ENCODE results near the gene SMG1. TPM values are rescaled to one million over a fixed set of nuclear protein-coding genes. Genes with fewer than 3 reads are reported as not detected.

Gene SMG1
- total RNA-seq, 2 donors from 2014 or later = 165 to 171 TPM

DNA sequence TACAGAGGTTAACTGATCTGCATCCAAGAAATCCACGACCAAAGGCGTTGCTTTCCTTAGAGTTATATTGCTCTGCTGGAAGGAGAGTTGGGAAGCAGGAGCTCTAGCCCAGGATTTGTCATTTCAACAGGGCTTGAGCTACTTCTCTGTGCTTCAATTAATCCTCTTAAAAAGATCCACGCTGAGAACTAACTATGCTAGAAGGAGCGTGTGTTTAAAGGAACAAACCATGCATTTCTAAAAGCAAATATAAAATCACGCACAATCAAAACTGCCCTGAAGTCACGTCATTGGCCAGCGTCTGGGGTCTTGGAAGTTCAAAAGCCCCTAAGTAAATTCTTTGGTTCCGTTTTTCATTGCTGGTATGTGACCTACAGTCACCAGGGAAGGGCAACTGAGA lies 125.9 kb downstream of the SMG1 start:
- DNase-seq = no peak
- Mint-ChIP-seq H3K4me1 (ENCODE audit: low read depth) (peaks cover 81% of the 10 kb centered on the region), H3K4me3 (peak overlapping the region; percentile 96 to 98), H3K9me3 (no peaks in the 10 kb centered on the region), H3K27ac (peak overlapping the region; percentile 96), H3K27me3 (ENCODE audit: low read depth) (no peaks in the 10 kb centered on the region), H3K36me3 (ENCODE audit: insufficient read depth in 2 of 2) (peaks cover 9 to 30% of the 10 kb centered on the region in 2 donors)
- ATAC-seq (replicated peaks in 1 of 2) = no peak

DNA sequence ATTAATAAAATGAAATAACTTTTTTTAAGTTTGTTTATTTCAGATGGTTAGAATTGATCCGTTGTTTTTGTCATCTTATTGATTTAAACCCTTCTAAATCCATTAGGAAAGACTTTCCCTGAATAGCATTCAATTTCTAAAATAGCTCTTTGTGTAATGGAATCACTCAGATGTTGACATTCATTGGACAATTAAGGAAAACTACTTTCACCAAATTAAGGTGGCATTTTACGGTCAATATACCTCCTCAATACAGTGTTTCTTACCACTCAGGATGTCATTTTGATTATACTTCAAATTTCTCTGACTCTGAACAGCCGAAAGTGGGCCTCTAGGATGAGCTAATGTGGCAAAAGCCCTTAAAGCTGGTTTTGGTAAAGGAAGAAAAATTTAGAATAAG lies 126.7 kb downstream of the SMG1 start:
- Mint-ChIP-seq H3K4me3 (peak overlapping the region; percentile 96 to 98), H3K36me3 (ENCODE audit: insufficient read depth in 2 of 2) (peaks cover 9 to 33% of the 10 kb centered on the region in 2 donors), H3K27ac (peak overlapping the region; percentile 65), H3K27me3 (ENCODE audit: low read depth) (no peaks in the 10 kb centered on the region), H3K9me3 (no peaks in the 10 kb centered on the region), H3K4me1 (ENCODE audit: low read depth) (peaks cover 75% of the 10 kb centered on the region)
- DNase-seq (no peak), ATAC-seq (replicated peaks in 1 of 2) (no peak)

- H3K27me3 Mint-ChIP-seq (ENCODE audit: low read depth) = no peaks in the 10 kb centered on the region
- H3K4me1 Mint-ChIP-seq (ENCODE audit: low read depth) = peaks cover 62% of the 10 kb centered on the region
- peaks cover 12 to 38% of the 10 kb centered on the region in 2 donors for H3K36me3 Mint-ChIP-seq (ENCODE audit: insufficient read depth in 2 of 2)
- H3K4me3 Mint-ChIP-seq = no peak overlapping the region
- no peak overlapping the region for H3K27ac Mint-ChIP-seq
- no peak for DNase-seq
- H3K9me3 Mint-ChIP-seq = no peaks in the 10 kb centered on the region
- ATAC-seq (replicated peaks in 1 of 2) = no peak
Observed at GRCh38 chr16:18797746-18798145, 128.5 kb downstream of the SMG1 start.

- H3K9me3 Mint-ChIP-seq = no peaks in the 10 kb centered on the region
- no peak for ATAC-seq (replicated peaks in 1 of 2)
- H3K4me1 Mint-ChIP-seq (ENCODE audit: low read depth) = peaks cover 57% of the 10 kb centered on the region
- no peak for DNase-seq
- H3K4me3 Mint-ChIP-seq = no peak overlapping the region
- no peaks in the 10 kb centered on the region for H3K27me3 Mint-ChIP-seq (ENCODE audit: low read depth)
- peak overlapping the region; percentile 38 for H3K27ac Mint-ChIP-seq
- H3K36me3 Mint-ChIP-seq (ENCODE audit: insufficient read depth in 2 of 2) = peaks cover 11 to 47% of the 10 kb centered on the region in 2 donors
Observed at GRCh38 chr16:18796377-18796776, 129.8 kb downstream of the SMG1 start.

- H3K4me3 Mint-ChIP-seq = no peak overlapping the region
- no peak for DNase-seq
- no peaks in the 10 kb centered on the region for H3K27me3 Mint-ChIP-seq (ENCODE audit: low read depth)
- peaks cover 28 to 57% of the 10 kb centered on the region in 2 donors for H3K36me3 Mint-ChIP-seq (ENCODE audit: insufficient read depth in 2 of 2)
- ATAC-seq (replicated peaks in 1 of 2) = no peak
- peaks cover 58% of the 10 kb centered on the region for H3K4me1 Mint-ChIP-seq (ENCODE audit: low read depth)
- H3K9me3 Mint-ChIP-seq = no peaks in the 10 kb centered on the region
- peak overlapping the region; percentile 72 for H3K27ac Mint-ChIP-seq
Observed at GRCh38 chr16:18792836-18793433, 133.3 kb downstream of the SMG1 start.

DNA sequence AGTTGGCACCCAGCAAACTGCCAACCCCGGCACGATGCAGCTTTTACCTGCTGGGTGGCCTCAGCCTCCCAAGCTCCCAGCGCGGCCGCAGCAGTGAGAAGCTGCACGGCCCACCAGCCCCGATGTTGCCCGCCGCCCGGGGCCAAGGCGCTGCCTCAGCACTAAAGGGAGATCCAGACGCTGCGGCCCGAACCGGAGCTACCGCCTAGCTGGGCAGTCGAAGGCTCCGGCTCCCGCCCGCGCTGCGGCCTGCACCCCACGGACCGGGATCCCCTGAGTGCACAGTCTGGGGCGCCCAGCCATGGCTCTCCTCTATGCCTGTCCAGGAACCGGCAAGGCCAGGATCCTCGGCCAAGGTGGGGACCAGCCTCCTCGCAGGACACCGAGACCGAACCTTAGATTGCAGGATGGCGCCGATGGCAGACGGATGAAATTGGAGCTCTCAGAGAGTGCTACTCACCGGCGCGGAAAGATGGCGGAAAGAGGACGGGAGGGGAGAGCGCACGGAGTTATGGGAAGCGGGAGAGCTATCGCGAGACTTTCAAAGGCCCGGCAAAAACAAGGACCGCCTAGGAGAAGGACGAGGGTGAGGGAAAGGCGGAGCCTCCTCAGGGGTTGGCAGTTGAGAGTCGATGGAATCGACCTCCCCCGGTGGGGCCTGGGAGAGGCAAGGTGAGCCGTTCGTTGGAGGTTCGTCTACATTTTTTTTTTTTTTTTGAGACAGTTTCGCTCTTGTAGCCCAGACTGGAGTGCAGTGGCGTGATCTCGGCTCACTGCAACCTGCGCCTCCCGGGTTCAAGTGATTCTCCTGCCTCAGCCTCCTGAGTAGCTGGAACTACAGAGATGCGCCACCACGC lies 136.1 kb downstream of the SMG1 start, which contains the start of gene RPS15A:
Gene RPS15A (minus strand): TSS at position 485 of the 857 bp plus-strand sequence. CDS start 1,221 bp downstream, outside the sequence.
- Mint-ChIP-seq H3K4me3 (peak within 1 kb of the TSS; percentile 94 to 99), H3K27ac (peak within 1 kb of the TSS; percentile 99), H3K36me3 (ENCODE audit: insufficient read depth in 2 of 2) (peaks cover 43 to 69% of the 10 kb centered on the region in 2 donors), H3K4me1 (ENCODE audit: low read depth) (peaks cover 66% of the 10 kb centered on the region), H3K9me3 (peaks cover 0 to 1% of the 10 kb centered on the region in 2 donors), H3K27me3 (ENCODE audit: low read depth) (no peaks in the 10 kb centered on the region)
- ATAC-seq (replicated peaks in 1 of 2) = peak; percentile 84 to 85
- peak; percentile 93 to 97 for DNase-seq

GRCh38 chr16:18789515-18789849 lies 136.7 kb downstream of the SMG1 start:
- ATAC-seq (replicated peaks in 1 of 2) = no peak

DNA sequence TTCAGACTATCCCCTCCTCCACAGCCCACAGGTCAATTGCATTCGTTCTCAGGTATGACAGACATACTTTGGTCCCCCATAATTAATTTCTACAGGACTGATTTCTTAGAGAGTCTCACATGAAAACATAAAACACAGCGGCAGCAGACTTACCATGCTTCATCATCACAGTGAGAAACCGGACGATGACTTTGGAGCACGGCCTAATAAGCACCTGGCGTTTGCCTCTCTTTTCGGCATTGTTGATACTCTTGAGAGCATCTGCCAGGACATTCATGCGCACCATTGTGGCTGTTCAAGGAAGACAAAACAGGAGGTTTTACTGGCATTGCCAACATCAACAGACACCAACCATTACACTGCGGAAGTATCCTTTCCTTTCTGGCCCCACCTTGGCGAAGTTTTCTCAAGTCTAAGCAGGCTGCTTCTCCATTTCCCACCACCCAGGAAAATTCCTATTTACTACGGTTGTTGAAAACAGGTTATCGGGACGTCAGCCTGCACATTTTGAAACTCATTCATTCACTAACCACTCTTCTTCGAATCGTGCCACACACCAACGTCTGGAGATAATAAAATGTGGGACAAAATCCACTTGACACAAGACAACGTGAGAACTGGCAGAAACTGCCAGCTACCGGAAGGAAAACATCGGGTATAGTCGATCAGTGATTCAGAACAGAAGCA lies 137.2 kb downstream of the SMG1 start:
- Mint-ChIP-seq H3K4me1 (ENCODE audit: low read depth) (peaks cover 75% of the 10 kb centered on the region), H3K27ac (peak overlapping the region; percentile 99), H3K27me3 (ENCODE audit: low read depth) (no peaks in the 10 kb centered on the region), H3K9me3 (peaks cover 0 to 1% of the 10 kb centered on the region in 2 donors), H3K36me3 (ENCODE audit: insufficient read depth in 2 of 2) (peaks cover 46 to 72% of the 10 kb centered on the region in 2 donors), H3K4me3 (peak overlapping the region; percentile 94 to 99)
- no peak for DNase-seq
- no peak for ATAC-seq (replicated peaks in 1 of 2)

More at GRCh38 chr16:18789515-18789849, 136.7 kb downstream of the SMG1 start:
- Mint-ChIP-seq H3K36me3 (ENCODE audit: insufficient read depth in 2 of 2) (peaks cover 46 to 72% of the 10 kb centered on the region in 2 donors), H3K27ac (peak overlapping the region; percentile 99), H3K4me3 (peak overlapping the region; percentile 94 to 99), H3K9me3 (peaks cover 0 to 1% of the 10 kb centered on the region in 2 donors), H3K4me1 (ENCODE audit: low read depth) (peaks cover 72% of the 10 kb centered on the region), H3K27me3 (ENCODE audit: low read depth) (no peaks in the 10 kb centered on the region)
- DNase-seq = no peak

GRCh38 chr16:18784917-18785623 lies 141.1 kb downstream of the SMG1 start:
- H3K9me3 Mint-ChIP-seq = peaks cover 0 to 1% of the 10 kb centered on the region in 2 donors
- no peaks in the 10 kb centered on the region for H3K27me3 Mint-ChIP-seq (ENCODE audit: low read depth)
- H3K36me3 Mint-ChIP-seq (ENCODE audit: insufficient read depth in 2 of 2) = peaks cover 41 to 59% of the 10 kb centered on the region in 2 donors
- ATAC-seq (replicated peaks in 1 of 2) (no peak), DNase-seq (no peak)
- H3K4me1 Mint-ChIP-seq (ENCODE audit: low read depth) = peaks cover 61% of the 10 kb centered on the region
- H3K4me3 Mint-ChIP-seq = peak overlapping the region; percentile 76 to 94
- H3K27ac Mint-ChIP-seq = peak overlapping the region; percentile 61

- no peak for DNase-seq
- Mint-ChIP-seq H3K36me3 (ENCODE audit: insufficient read depth in 2 of 2) (peaks cover 30 to 47% of the 10 kb centered on the region in 2 donors), H3K9me3 (peaks cover 0 to 1% of the 10 kb centered on the region in 2 donors), H3K4me3 (peak overlapping the region; percentile 39 to 76), H3K27ac (peak overlapping the region; percentile 76), H3K4me1 (ENCODE audit: low read depth) (peaks cover 53% of the 10 kb centered on the region), H3K27me3 (ENCODE audit: low read depth) (no peaks in the 10 kb centered on the region)
- ATAC-seq (replicated peaks in 1 of 2) = peak; percentile 3 to 58
Observed at GRCh38 chr16:18783430-18784341, 142.5 kb downstream of the SMG1 start.

- ATAC-seq (replicated peaks in 1 of 2) (peak; percentile 34 to 49), DNase-seq (peak in 1 of 2 donors; percentile 41)
- Mint-ChIP-seq H3K4me3 (peak overlapping the region in 1 of 2 donors; percentile 58), H3K9me3 (peaks cover 0 to 1% of the 10 kb centered on the region in 2 donors), H3K27me3 (ENCODE audit: low read depth) (no peaks in the 10 kb centered on the region), H3K4me1 (ENCODE audit: low read depth) (peaks cover 45% of the 10 kb centered on the region), H3K36me3 (ENCODE audit: insufficient read depth in 2 of 2) (peaks cover 23 to 39% of the 10 kb centered on the region in 2 donors), H3K27ac (peak overlapping the region; percentile 76)
Observed at GRCh38 chr16:18782697-18783429, 143.3 kb downstream of the SMG1 start.
